Stimulated activated CD4-positive, alpha-beta T cell treated with anti-CD3 and anti-CD28 coated beads, Interleukin-1b, Interleukin-23, amount 100 ng/mL, for 1 hour (primary cell): ENCODE results near the gene EEA1.
"Not testable (repeated sequence)": the region's sequence is repeated elsewhere in the genome, so short reads cannot be mapped to it uniquely, and the experiment has no call there.

ENCODE experiments used
- DNase-seq, 2 donors: peaks; one replicate each; pipeline ENCODE4 v3.0.0-alpha.2; 2020; ENCODE audit warnings: low read depth in 2 of 2

The EEA1 gene

DNA sequence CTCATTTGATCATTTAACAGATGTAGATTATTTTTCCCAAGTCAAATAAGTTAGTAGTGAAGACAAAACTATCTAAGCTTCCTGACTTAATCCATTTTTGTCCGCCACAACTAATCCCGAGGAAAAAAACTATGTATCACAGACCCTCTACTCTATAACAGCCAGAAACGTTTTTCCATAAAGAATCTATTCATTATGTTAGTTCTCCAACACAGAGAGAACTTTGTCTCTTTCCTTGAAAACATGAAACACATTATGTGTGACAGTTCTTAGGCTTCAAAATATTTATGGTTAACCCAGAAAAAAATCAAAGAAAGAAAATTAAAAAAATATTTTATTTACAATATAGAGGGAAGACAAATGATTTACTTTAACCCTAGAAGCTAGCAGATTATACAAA, 126.2 kb downstream of the EEA1 start:
- no peak for DNase-seq

DNA sequence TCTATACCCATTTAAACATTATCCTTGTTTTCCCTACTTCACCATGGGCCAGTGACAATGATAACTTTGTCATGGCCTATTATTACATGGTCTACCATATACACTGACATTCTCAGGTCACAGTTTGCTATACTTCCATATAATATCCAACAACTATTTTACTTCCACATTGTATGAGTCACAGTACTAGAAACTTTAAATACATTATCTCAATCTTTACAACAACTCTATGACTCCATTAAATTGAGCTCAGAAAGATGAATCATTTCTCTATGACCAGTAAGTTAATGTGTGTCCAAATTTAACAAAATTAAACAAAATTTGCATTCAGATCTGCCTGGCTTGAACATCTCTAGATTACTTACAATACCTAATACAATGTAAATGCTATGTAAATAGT, 132.4 kb downstream of the EEA1 start:
- no peak for DNase-seq

DNA sequence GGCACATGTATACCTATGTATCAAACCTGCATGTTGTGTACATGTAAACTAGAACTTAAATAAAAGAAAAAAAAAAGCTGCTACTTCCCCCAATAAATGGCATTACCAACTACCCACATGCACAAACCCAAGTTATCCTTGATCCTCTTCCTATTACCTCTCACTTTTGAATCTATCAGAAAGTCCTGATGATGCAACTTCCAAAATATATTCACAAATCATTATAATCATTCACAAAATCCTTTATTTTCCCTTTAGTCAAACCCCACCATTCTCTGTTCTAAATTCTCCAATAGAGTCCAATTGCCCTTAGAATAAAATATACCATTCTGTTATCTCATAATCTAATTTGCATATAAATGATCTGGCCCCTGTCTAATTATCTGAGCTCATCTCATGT, 134.3 kb downstream of the EEA1 start:
- DNase-seq: no peak

DNA sequence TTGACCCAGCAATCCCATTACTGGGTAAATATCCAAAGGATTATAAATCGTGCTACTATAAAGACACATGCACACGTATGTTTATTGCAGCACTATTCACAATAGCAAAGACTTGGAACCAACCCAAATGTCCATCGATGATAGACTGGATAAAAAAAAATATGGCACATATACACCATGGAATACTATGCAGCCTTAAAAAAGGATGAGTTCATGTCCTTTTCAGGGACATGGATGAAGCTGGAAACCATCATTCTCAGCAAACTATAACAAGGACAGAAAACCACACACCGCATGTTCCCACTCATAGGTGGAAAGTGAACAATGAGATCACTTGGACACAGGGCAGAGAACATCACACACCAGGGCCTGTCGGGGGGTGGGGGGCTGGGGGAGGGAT, 134.7 kb downstream of the EEA1 start:
- not testable (repeated sequence) for DNase-seq

GRCh38 chr12:92786045-92786444, 143.1 kb downstream of the EEA1 start:
- DNase-seq: no peak

- no peak for DNase-seq
Measured at GRCh38 chr12:92785563-92785950, 143.5 kb downstream of the EEA1 start.

- no peak for DNase-seq
Measured at GRCh38 chr12:92784797-92785562, 144.1 kb downstream of the EEA1 start.

- no peak for DNase-seq
Measured at GRCh38 chr12:92784356-92784755, 144.7 kb downstream of the EEA1 start.

- DNase-seq: no peak
Measured at GRCh38 chr12:92779902-92780301, 149.2 kb downstream of the EEA1 start.

- no peak for DNase-seq
Measured at GRCh38 chr12:92778525-92778924, 150.6 kb downstream of the EEA1 start.

DNA sequence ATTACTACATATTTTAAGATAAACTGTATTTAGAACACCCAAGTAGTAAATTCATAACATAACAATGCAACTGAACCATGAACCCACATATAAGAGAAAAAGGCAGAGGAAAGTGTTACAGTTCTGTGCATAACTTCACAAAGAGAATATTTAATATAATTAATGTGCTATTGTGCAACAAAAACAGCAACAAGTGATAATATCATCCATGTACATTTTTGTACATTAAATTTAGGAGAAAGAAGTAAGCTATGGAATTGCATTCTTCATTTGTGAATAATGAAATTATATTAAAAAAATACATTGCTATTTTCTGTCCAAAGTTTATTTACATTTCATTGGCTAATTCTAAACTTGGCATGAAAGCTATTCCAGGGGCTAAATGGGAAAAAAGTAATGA, 153.7 kb downstream of the EEA1 start:
- DNase-seq: no peak

GRCh38 chr12:92771001-92771400, 158.1 kb downstream of the EEA1 start:
- no peak for DNase-seq

DNA sequence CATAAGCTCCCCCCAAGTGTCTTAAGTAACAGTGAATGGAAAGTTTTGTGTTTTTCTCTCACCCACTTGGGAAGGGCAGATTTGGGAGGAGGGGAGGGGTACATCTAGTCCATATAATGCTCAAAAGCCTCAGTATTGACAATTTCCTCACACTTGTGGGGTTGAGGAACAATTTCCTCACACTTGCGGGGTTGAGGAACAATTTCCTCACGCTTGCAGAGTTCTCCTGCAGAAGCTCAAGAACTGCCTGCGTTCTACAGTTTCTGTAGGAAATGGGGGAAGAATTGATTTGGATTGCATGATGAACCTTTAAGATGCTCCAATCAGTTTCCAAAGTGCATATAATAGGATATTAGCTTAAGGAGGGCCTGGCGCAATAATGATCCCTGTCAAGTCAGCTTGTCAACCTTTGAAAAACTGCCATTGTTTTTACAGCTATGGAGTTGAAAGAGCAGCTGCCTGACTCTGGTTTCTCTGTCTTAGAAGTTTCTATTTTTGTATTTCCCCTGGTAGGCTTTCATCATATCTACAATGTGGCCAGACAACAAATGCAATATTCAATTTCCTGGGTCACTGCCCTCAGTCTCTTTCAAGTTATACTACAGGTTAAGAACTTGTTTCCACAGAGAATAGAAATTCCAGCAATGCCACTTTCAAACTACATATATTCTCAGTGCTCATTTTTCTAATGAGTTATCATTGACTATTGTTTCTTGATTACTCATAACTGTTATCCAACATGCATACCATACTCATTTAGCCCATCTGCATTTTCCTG, 159.8 kb downstream of the EEA1 start:
- no peak for DNase-seq

- DNase-seq: no peak
Measured at GRCh38 chr12:92765871-92766270, 163.2 kb downstream of the EEA1 start.

DNA sequence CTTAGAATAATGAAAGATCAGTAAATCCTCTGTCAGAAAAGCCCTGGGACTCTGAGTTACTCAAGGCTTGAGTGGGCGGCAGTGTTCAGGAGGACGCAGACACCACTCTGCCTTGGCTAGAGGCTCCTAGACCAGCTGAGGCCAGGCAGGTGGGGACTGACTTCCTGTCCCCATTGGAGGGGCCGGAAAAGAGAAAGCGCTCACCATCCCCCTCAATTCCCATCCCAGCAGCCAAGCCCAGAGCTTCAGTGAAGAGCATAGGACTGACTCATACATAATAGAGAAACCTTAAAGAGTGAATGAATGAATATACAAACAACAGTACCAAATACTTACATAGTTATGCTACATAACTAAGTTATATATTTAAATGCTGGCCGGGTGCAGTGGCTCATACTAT, 164.3 kb downstream of the EEA1 start:
- no peak for DNase-seq

DNA sequence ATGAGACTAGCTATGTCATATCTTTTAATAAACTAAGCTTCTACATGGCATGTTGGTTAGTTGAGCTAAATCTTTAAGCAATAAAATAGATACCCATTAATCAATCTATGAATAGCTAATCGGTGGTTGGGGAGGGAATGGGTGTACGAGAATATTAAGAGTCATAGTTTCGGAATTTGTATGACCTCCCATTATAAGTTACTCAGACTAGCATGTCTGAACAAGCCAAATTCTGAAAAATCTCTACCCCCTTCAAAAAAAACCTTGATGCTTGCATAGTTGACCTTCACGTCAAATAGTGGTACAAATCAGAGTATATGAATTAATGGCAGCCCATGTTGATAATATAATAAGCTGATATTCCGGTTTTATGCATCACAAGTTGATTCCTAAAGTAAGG, 166.3 kb downstream of the EEA1 start:
- DNase-seq: no peak

- DNase-seq: no peak
Measured at GRCh38 chr12:92759634-92760268, 169.3 kb downstream of the EEA1 start.

DNA sequence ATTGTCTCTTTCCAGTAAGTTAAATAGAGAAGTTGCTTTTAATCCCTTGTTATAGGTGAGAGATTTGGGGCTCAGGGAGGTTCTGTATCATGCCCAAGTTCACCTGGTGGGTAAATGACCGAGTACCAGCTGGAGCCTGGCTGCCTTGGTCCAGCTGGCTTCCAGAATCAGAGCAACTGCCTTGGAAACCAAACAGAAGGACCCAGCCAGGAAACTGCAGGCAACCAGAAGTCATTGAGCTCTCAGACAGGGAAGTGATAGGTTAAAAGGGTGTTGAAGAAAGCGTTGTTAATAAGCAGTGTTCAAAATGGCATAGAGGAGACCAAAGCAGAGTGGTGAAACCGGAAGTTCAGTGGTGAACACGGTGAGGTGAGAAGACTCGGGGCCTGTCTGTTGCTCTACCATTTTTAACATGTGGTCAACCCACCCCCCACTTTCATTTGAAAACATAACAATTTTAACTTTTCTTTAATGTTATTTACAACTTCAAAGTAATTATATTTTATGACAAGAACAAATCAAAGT, 171.4 kb downstream of the EEA1 start:
- no peak for DNase-seq

DNA sequence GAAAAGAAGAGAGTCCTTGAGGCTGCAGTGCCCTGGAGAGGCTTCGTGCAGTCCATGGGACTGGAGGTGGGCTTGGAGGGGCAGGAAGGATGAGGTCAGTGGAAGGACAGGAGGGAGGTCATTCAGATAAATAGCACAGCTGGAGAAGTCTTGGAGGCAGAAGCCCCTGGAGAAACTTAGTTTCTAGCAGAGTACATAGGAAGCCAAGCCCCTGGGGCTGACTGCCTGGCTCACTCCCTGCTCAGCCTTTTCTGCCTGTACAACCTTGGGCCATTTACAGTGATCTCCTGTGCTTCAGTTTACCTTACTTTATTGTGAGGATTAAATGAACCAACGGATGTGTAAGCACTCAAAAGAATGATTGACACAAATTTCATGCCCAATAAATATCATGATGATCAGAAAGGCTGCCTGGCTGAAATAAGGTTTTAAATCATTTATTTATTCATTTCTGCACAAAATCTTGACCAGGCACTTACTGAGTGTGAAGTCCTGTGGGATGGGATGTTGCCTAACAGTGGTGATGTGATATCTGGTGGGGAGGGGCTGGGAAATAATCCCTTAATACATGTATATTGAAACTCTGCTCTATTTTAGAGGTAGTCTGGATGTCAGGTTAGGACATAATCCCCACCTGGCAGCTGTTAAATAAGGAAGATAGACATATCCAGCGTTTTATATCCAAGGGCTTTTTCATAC, 172.0 kb downstream of the EEA1 start:
- DNase-seq: no peak

GRCh38 chr12:92753976-92754885, 174.9 kb downstream of the EEA1 start:
- DNase-seq: no peak

GRCh38 chr12:92749691-92750090, 179.4 kb downstream of the EEA1 start:
- DNase-seq: not testable (repeated sequence)
